ENCODE results near the gene CAPN15.

DNA sequence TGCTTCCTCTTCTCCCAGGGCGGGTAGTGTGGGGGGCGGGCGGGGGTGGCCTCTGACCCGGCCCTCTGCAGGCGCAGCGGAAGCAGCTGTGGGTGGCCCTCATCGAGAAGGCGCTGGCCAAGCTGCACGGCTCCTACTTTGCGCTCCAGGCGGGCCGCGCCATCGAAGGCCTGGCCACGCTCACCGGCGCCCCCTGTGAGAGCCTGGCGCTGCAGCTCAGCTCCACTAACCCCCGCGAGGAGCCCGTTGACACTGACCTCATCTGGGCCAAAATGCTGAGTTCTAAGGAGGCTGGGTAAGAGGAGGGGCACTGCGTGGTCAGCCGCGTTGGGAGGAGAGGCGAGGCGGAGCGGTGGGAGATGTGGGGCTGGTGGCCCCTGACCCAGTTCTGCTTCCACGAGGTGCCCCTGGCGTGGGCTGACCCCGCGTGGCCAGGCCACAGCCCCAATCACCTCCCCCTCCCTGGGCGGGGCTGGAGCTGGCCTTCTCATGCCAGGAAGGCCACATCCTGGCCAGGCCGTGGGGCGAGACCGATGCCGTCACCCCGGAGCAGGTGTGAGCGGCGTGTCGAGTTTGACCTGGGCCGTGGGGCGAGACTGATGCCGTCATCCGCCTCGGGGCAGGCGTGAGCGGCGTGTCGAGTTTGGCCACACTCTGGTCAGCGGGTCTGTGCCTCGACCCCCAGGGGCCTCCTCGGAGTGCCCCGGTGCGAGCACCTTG lies 22.2 kb downstream of the CAPN15 start:
- TF ChIP-seq, protein P1, sequence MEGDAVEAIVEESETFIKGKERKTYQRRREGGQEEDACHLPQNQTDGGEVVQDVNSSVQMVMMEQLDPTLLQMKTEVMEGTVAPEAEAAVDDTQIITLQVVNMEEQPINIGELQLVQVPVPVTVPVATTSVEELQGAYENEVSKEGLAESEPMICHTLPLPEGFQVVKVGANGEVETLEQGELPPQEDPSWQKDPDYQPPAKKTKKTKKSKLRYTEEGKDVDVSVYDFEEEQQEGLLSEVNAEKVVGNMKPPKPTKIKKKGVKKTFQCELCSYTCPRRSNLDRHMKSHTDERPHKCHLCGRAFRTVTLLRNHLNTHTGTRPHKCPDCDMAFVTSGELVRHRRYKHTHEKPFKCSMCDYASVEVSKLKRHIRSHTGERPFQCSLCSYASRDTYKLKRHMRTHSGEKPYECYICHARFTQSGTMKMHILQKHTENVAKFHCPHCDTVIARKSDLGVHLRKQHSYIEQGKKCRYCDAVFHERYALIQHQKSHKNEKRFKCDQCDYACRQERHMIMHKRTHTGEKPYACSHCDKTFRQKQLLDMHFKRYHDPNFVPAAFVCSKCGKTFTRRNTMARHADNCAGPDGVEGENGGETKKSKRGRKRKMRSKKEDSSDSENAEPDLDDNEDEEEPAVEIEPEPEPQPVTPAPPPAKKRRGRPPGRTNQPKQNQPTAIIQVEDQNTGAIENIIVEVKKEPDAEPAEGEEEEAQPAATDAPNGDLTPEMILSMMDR (IDR thresholded peaks at IDR 0.05; ENCODE audit: insufficient read depth, low read depth, low read length) = no peak
- TF ChIP-seq EZH2 (IDR thresholded peaks at IDR 0.05; ENCODE audit: insufficient read depth, low read length) = no peak
